Suprapubic skin (tissue), 4 donors: Measurements from ENCODE around the gene ZNF407. TPM values are rescaled to one million over a fixed set of nuclear protein-coding genes. Genes with fewer than 3 reads are reported as not detected.

Experiments used
- DNase-seq, 2 donors: peaks; one replicate each; pipeline ENCODE4 v3.0.0-alpha.2; 2019; ENCODE audit warnings: low spot score in 2 of 2
- H3K27ac ChIP-seq: fragments of 200-600 bp; sonication (generic); one replicate; pipeline ENCODE4 v1.5.1; 2019
- H3K27me3 ChIP-seq: fragments of 200-600 bp; sonication (generic); one replicate; pipeline ENCODE4 v1.5.1; 2019
- H3K36me3 ChIP-seq: fragments of 200-600 bp; sonication (generic); one replicate; pipeline ENCODE4 v1.5.1; 2019
- H3K4me1 ChIP-seq: fragments of 200-600 bp; sonication (generic); one replicate; pipeline ENCODE4 v1.5.1; 2019
- H3K4me3 ChIP-seq: fragments of 200-600 bp; sonication (generic); one replicate; pipeline ENCODE4 v1.5.1; 2019; ENCODE audit warnings: mild to moderate bottlenecking
- H3K9me3 ChIP-seq: fragments of 200-600 bp; sonication (generic); one replicate; pipeline ENCODE4 v1.5.1; 2019
- EP300 ChIP-seq: sonication (generic); formaldehyde crosslinking; IDR thresholded peaks from one replicate; pipeline ENCODE4 v1.6.1; 2017; ENCODE audit warnings: antibody characterized with exemption
- POLR2A ChIP-seq, 2 donors: fragments of 450-650 bp; IDR thresholded peaks; one replicate each; pipeline ENCODE4 v1.6.1; 2017; ENCODE audit warnings: antibody characterized with exemption in 2 of 2, mild to moderate bottlenecking in 2 of 2, moderate library complexity in 2 of 2
- POLR2AphosphoS5 ChIP-seq, 3 donors: sonication (generic); formaldehyde crosslinking; IDR thresholded peaks; one replicate each; pipeline ENCODE4 v1.6.1; 2017; ENCODE audit warnings: antibody characterized with exemption in 3 of 3
- WGBS: methylation state at CpG from one replicate; pipeline ENCODE4 v1.1.5; 2018; 5-methylcytosine and 5-hydroxymethylcytosine counted together
- total RNA-seq, 4 donors: library from RNA; depleted of rRNA; stranded (reverse); fragments of >200 nt; gene quantifications; one replicate each; pipeline ENCODE4 v1.1.0, GENCODE V29; 2016
- TF ChIP-seq, protein P1 (sequence below), 2 donors: fragments of 200-600 bp in 1 of 2; fragments of 450-650 bp in 1 of 2; sonication (generic) in 1 of 2; IDR thresholded peaks; one replicate each; pipeline ENCODE4 v1.5.1; 2016 to 2019; ENCODE audit warnings: antibody characterized with exemption in 2 of 2, mild to moderate bottlenecking in 1 of 2, moderate library complexity in 1 of 2

Gene ZNF407
- total RNA-seq, 4 donors from 2014 or later, result 10.7 to 22.1 (median 13.8) TPM

DNA sequence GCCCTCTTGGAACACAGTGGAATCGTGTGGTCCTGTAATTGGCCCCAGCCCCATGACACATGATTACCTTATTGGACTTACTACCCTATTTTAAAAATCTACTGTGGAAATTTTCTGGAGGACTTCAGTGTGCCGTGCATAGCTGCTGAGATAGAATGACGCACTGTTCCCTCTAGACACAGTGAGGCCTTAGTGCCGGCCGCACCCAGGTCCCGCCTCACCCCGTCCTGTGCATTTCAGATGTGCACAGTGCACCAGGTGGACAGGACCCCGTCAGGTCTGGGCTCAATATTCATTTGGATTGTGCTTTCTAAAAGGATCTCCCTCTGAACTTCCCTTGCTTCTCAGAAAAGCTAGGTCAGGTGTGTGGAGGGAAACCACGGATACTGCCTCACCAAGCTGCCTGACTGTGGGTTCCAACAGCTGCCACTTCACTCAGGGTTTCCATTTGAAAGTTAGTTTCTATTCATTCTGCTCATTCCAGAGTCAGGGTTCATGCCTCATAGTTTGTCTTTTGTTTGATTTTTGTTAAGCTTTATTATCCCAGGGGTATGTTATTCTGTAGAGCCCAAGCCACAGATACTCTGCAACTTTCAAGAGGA lies 455.5 kb downstream of the ZNF407 start:
- no peaks in the 10 kb centered on the region for H3K27me3 ChIP-seq
- H3K27ac ChIP-seq, result no peak overlapping the region
- no peaks in the 10 kb centered on the region for H3K4me1 ChIP-seq
- WGBS, result 96% methylated on average over 9 of the region's 9 CpGs
- no peaks in the 10 kb centered on the region for H3K9me3 ChIP-seq
- no peak for DNase-seq
- TF ChIP-seq POLR2AphosphoS5 (IDR thresholded peaks at IDR 0.05) (no peak), POLR2A (IDR thresholded peaks at IDR 0.05) (no peak), EP300 (no peak)
- TF ChIP-seq, protein P1, sequence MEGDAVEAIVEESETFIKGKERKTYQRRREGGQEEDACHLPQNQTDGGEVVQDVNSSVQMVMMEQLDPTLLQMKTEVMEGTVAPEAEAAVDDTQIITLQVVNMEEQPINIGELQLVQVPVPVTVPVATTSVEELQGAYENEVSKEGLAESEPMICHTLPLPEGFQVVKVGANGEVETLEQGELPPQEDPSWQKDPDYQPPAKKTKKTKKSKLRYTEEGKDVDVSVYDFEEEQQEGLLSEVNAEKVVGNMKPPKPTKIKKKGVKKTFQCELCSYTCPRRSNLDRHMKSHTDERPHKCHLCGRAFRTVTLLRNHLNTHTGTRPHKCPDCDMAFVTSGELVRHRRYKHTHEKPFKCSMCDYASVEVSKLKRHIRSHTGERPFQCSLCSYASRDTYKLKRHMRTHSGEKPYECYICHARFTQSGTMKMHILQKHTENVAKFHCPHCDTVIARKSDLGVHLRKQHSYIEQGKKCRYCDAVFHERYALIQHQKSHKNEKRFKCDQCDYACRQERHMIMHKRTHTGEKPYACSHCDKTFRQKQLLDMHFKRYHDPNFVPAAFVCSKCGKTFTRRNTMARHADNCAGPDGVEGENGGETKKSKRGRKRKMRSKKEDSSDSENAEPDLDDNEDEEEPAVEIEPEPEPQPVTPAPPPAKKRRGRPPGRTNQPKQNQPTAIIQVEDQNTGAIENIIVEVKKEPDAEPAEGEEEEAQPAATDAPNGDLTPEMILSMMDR (IDR thresholded peaks at IDR 0.05), result no peak
- H3K4me3 ChIP-seq, result no peak overlapping the region
- no peaks in the 10 kb centered on the region for H3K36me3 ChIP-seq

DNA sequence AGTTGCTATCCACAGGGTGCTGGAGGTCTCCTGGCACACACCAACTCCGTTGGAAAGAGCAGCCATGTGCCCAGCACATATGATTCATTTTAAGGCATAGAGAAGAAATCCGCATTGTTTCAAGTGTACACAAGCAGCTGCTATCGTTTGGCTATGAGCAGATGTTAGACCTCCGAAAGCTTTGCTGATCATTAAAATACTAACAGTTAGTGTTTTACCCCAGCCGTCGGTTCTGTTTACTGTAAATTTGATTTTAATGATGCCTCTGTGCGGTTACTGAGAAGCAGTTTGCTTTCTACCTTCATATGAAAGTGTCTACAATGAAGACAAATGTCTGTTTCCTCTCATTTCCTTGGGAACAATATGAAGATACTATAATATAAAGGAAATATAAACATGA lies 456.4 kb downstream of the ZNF407 start:
- H3K27ac ChIP-seq, result no peak overlapping the region
- TF ChIP-seq POLR2A (IDR thresholded peaks at IDR 0.05), result no peak
- TF ChIP-seq, protein P1 (IDR thresholded peaks at IDR 0.05), result no peak
- no peak for TF ChIP-seq POLR2AphosphoS5 (IDR thresholded peaks at IDR 0.05)
- no peak for TF ChIP-seq EP300
- no peaks in the 10 kb centered on the region for H3K27me3 ChIP-seq
- no peaks in the 10 kb centered on the region for H3K36me3 ChIP-seq
- no peaks in the 10 kb centered on the region for H3K4me1 ChIP-seq
- no peak for DNase-seq
- H3K4me3 ChIP-seq, result no peak overlapping the region
- no peaks in the 10 kb centered on the region for H3K9me3 ChIP-seq
- 79% methylated on average over 7 of the region's 7 CpGs for WGBS

DNA sequence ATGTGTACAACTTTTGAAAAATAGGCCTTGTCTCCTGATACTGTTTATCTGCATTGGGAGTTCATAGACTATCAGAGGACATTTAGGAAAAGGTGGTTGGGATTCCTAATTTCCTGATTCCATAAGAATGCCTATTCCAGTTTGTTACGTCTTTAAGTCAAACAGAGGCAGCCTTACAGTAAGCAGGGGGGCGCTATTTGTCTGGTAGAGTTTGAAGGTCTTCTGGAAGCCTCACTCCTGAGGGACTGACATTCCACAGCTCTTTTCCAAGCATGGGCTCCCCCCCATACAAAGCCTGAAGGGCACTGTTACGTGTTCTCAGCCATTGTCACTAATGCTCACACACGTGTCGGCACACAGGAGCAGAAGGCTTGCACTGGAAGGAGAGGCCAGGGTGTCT lies 456.9 kb downstream of the ZNF407 start:
- H3K36me3 ChIP-seq, result no peaks in the 10 kb centered on the region
- TF ChIP-seq EP300, result no peak
- no peak overlapping the region for H3K27ac ChIP-seq

DNA sequence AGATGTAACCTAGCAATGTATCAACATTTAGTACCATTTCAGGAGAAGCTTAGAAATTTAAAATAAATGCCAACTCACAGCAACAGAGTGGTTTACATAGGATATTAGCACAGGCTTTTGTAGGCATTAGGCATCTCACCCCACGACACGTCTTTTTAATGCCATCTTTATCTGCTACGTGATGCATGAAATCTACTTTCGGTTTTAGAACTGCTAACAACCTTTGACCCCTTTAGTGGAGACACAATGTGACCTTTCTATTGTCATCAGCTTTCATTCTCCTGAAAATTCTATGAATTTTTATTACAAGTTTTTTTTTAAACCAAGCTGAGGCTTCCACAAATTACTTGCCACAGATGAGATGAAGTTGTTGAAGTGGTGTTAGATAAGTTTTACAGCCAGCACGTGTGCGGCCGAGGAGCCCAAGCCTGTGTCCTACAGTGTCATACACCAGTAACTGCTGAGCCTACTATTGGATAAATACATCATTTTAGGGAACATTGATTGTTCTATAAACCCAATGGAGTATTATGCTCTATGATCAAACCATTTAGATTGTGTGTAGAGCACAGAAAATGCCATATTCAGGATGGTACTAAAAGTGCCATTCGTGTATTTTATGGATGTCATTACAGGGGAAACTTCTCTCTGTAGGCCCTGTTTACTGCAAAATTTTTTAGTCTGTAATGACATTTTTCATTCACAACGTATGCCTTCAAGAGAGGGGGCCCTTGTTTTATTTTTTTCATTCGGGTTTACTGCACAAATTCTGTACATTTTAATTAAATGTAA lies 459.7 kb downstream of the ZNF407 start:
- Histone ChIP-seq H3K9me3 (no peaks in the 10 kb centered on the region), H3K4me1 (no peaks in the 10 kb centered on the region), H3K27me3 (no peaks in the 10 kb centered on the region), H3K36me3 (no peaks in the 10 kb centered on the region), H3K27ac (no peak overlapping the region), H3K4me3 (no peak overlapping the region)
- no peak for TF ChIP-seq EP300
- no peak for TF ChIP-seq POLR2AphosphoS5 (IDR thresholded peaks at IDR 0.05)
- TF ChIP-seq, protein P1 (IDR thresholded peaks at IDR 0.05), result no peak
- WGBS, result 94% methylated on average over 10 of the region's 10 CpGs
- no peak for DNase-seq

More for the DNA sequence above, 456.9 kb downstream of the ZNF407 start:
- no peaks in the 10 kb centered on the region for H3K27me3 ChIP-seq
- H3K9me3 ChIP-seq, result no peaks in the 10 kb centered on the region
- no peak overlapping the region for H3K4me3 ChIP-seq
- no peaks in the 10 kb centered on the region for H3K4me1 ChIP-seq
- 96% methylated on average over 5 of the region's 5 CpGs for WGBS
- DNase-seq, result no peak

DNA sequence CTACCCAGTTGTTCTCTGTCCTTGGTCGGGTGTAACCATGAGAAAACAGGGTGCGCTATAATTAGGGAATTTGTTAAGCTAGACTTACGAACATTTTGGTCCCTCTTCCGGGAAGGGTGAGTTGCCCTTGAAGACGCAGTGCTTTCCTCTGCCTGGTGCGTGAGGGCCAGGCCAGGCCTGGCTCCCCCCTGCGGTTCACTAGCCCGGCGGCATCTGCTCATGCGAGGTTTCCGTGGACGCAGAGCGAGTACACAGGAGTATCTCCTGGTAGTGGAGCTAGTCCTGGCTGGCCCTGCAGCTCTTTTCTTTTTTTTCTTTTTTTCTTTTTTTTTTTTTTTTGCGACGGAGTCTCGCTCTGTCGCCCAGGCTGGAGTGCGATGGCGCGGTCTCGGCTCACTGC lies 462.5 kb downstream of the ZNF407 start:
- Histone ChIP-seq H3K36me3 (peaks cover 20% of the 10 kb centered on the region), H3K27me3 (no peaks in the 10 kb centered on the region), H3K9me3 (no peaks in the 10 kb centered on the region), H3K4me1 (no peaks in the 10 kb centered on the region), H3K27ac (no peak overlapping the region), H3K4me3 (no peak overlapping the region)
- no peak for DNase-seq
- over 99% methylated on average over 21 of the region's 21 CpGs for WGBS
- TF ChIP-seq POLR2A (IDR thresholded peaks at IDR 0.05) (no peak), EP300 (no peak), POLR2AphosphoS5 (IDR thresholded peaks at IDR 0.05) (no peak)
- TF ChIP-seq, protein P1 (IDR thresholded peaks at IDR 0.05), result no peak
